ENCODE results near the gene HOXD11. TPM values are rescaled to one million over a fixed set of nuclear protein-coding genes. Genes with fewer than 3 reads are reported as not detected.

The HOXD11 gene
- total RNA-seq, 1 donor, result not detected

GRCh38 chr2:176109946-176110345 lies 2.9 kb downstream of the HOXD11 start:
- Histone ChIP-seq H3K36me3 (ENCODE audit: insufficient read depth, low read length) (no peaks in the 10 kb centered on the region), H3K4me3 (ENCODE audit: insufficient read depth, low read length) (no peak overlapping the region), H3K27ac (ENCODE audit: low read depth, low read length) (no peak overlapping the region), H3K9me3 (ENCODE audit: low read depth, low read length) (no peaks in the 10 kb centered on the region), H4K20me1 (ENCODE audit: insufficient read depth, low read length) (no peaks in the 10 kb centered on the region), H2AFZ (ENCODE audit: low read length) (no peak overlapping the region), H3K4me2 (ENCODE audit: insufficient read depth, low read length) (no peak overlapping the region), H3K79me2 (ENCODE audit: insufficient read depth, low read length) (no peaks in the 10 kb centered on the region), H3K4me1 (ENCODE audit: insufficient read depth, low read length) (no peaks in the 10 kb centered on the region), H3K27me3 (ENCODE audit: insufficient read depth, low read length) (peaks cover 91% of the 10 kb centered on the region)
- no peak for TF ChIP-seq CTCF (IDR thresholded peaks at IDR 0.05; ENCODE audit: extremely low read depth, low read depth, low read length)
- DNase-seq (ENCODE audit: insufficient read length, low spot score, missing footprints), result no peak

GRCh38 chr2:176110415-176111308 lies 3.6 kb downstream of the HOXD11 start:
- Histone ChIP-seq H3K27ac (ENCODE audit: low read depth, low read length) (no peak overlapping the region), H3K79me2 (ENCODE audit: insufficient read depth, low read length) (no peaks in the 10 kb centered on the region), H3K4me1 (ENCODE audit: insufficient read depth, low read length) (no peaks in the 10 kb centered on the region), H3K27me3 (ENCODE audit: insufficient read depth, low read length) (peaks cover 91% of the 10 kb centered on the region), H3K9me3 (ENCODE audit: low read depth, low read length) (no peaks in the 10 kb centered on the region), H3K4me3 (ENCODE audit: insufficient read depth, low read length) (no peak overlapping the region), H3K4me2 (ENCODE audit: insufficient read depth, low read length) (no peak overlapping the region), H3K36me3 (ENCODE audit: insufficient read depth, low read length) (no peaks in the 10 kb centered on the region), H4K20me1 (ENCODE audit: insufficient read depth, low read length) (no peaks in the 10 kb centered on the region), H2AFZ (ENCODE audit: low read length) (no peak overlapping the region)
- TF ChIP-seq CTCF (IDR thresholded peaks at IDR 0.05; ENCODE audit: extremely low read depth, low read depth, low read length), result no peak
- no peak for DNase-seq (ENCODE audit: insufficient read length, low spot score, missing footprints)

GRCh38 chr2:176111309-176111663 lies 4.2 kb downstream of the HOXD11 start:
- Histone ChIP-seq H3K4me2 (ENCODE audit: insufficient read depth, low read length) (no peak overlapping the region), H2AFZ (ENCODE audit: low read length) (no peak overlapping the region), H3K27me3 (ENCODE audit: insufficient read depth, low read length) (peaks cover 91% of the 10 kb centered on the region), H3K4me3 (ENCODE audit: insufficient read depth, low read length) (no peak overlapping the region), H4K20me1 (ENCODE audit: insufficient read depth, low read length) (no peaks in the 10 kb centered on the region), H3K27ac (ENCODE audit: low read depth, low read length) (no peak overlapping the region), H3K4me1 (ENCODE audit: insufficient read depth, low read length) (no peaks in the 10 kb centered on the region), H3K9me3 (ENCODE audit: low read depth, low read length) (no peaks in the 10 kb centered on the region), H3K79me2 (ENCODE audit: insufficient read depth, low read length) (no peaks in the 10 kb centered on the region), H3K36me3 (ENCODE audit: insufficient read depth, low read length) (no peaks in the 10 kb centered on the region)
- peak; percentile 85 for TF ChIP-seq CTCF (IDR thresholded peaks at IDR 0.05; ENCODE audit: extremely low read depth, low read depth, low read length)
- peak; percentile 96 for DNase-seq (ENCODE audit: insufficient read length, low spot score, missing footprints)

- Histone ChIP-seq H2AFZ (ENCODE audit: low read length) (no peak overlapping the region), H3K79me2 (ENCODE audit: insufficient read depth, low read length) (no peaks in the 10 kb centered on the region), H3K9me3 (ENCODE audit: low read depth, low read length) (no peaks in the 10 kb centered on the region), H3K36me3 (ENCODE audit: insufficient read depth, low read length) (no peaks in the 10 kb centered on the region), H3K4me1 (ENCODE audit: insufficient read depth, low read length) (no peaks in the 10 kb centered on the region), H4K20me1 (ENCODE audit: insufficient read depth, low read length) (no peaks in the 10 kb centered on the region), H3K27me3 (ENCODE audit: insufficient read depth, low read length) (peaks cover 91% of the 10 kb centered on the region), H3K27ac (ENCODE audit: low read depth, low read length) (no peak overlapping the region), H3K4me2 (ENCODE audit: insufficient read depth, low read length) (no peak overlapping the region), H3K4me3 (ENCODE audit: insufficient read depth, low read length) (no peak overlapping the region)
- peak; percentile 71 for DNase-seq (ENCODE audit: insufficient read length, low spot score, missing footprints)
- TF ChIP-seq CTCF (IDR thresholded peaks at IDR 0.05; ENCODE audit: extremely low read depth, low read depth, low read length), result no peak
Observed at GRCh38 chr2:176111846-176112374, 4.8 kb downstream of the HOXD11 start.
